T-helper 2 cell (primary cell): ENCODE results near the gene CIB1.

Experiments used
- DNase-seq, 5 experiments: peaks; one replicate each; pipeline versions ENCODE4 v3.0.0 to v3.0.0-alpha.2; 2012 to 2022

Gene CIB1

GRCh38 chr15:90240856-90241255 lies 7.1 kb upstream of the CIB1 start:
- DNase-seq, result no peak

- no peak for DNase-seq
Measured at GRCh38 chr15:90239371-90239770, 5.6 kb upstream of the CIB1 start.

GRCh38 chr15:90234096-90234988 lies 601 bp upstream of the CIB1 start, which contains the start of gene GDPGP1:
Gene GDPGP1, plus strand, starts transcription at chr15:90234209. Its CDS starts 6,700 bp downstream, at chr15:90240909.
- no peak for DNase-seq

- peak in 1 of 5 experiments; percentile 12 for DNase-seq
Measured at GRCh38 chr15:90232941-90233386, 777 bp downstream of the CIB1 start.

- DNase-seq, result peak in 1 of 5 experiments; percentile 54
Measured at GRCh38 chr15:90232196-90232595, 1.5 kb downstream of the CIB1 start.

GRCh38 chr15:90231028-90232017 lies 2.4 kb downstream of the CIB1 start:
- peak; percentile 50 to 95 (median 78) for DNase-seq

GRCh38 chr15:90230610-90231009 lies 3.1 kb downstream of the CIB1 start:
- no peak for DNase-seq

- no peak for DNase-seq
Measured at GRCh38 chr15:90230071-90230494, 3.7 kb downstream of the CIB1 start.

GRCh38 chr15:90228960-90229359 lies 4.8 kb downstream of the CIB1 start:
- DNase-seq, result no peak

GRCh38 chr15:90227816-90228772 lies 5.6 kb downstream of the CIB1 start:
- no peak for DNase-seq

- DNase-seq, result no peak
Measured at GRCh38 chr15:90227336-90227735, 6.4 kb downstream of the CIB1 start.

- DNase-seq, result no peak
Measured at GRCh38 chr15:90225504-90226234, 8.1 kb downstream of the CIB1 start.

GRCh38 chr15:90225047-90225446 lies 8.7 kb downstream of the CIB1 start:
- no peak for DNase-seq

- no peak for DNase-seq
Measured at GRCh38 chr15:90223441-90224165, 10.1 kb downstream of the CIB1 start.

GRCh38 chr15:90222547-90222946 lies 11.2 kb downstream of the CIB1 start:
- DNase-seq, result no peak

GRCh38 chr15:90221246-90221900 lies 12.4 kb downstream of the CIB1 start:
- DNase-seq, result peak in 1 of 5 experiments; percentile 49

GRCh38 chr15:90219421-90220141 lies 14.2 kb downstream of the CIB1 start:
- peak; percentile 25 to 44 (median 36) for DNase-seq

GRCh38 chr15:90217671-90218394 lies 15.9 kb downstream of the CIB1 start:
- DNase-seq, result no peak
